Activated CD4-positive, alpha-beta T cell treated with anti-CD3 and anti-CD28 coated beads, Interleukin-2, amount 50 U/mL, for 4 hours (primary cell): Measurements from ENCODE around the gene FZR1.
"Not testable (repeated sequence)": the region's sequence is repeated elsewhere in the genome, so short reads cannot be mapped to it uniquely, and the experiment has no call there.

Experiments
- DNase-seq, 2 experiments: peaks; one replicate each; pipeline ENCODE4 v3.0.0-alpha.2; 2020

FZR1 gene

GRCh38 chr19:3516675-3517207, 10.6 kb downstream of the FZR1 start:
- DNase-seq = no peak

GRCh38 chr19:3517638-3518037, 11.5 kb downstream of the FZR1 start:
- no peak for DNase-seq

GRCh38 chr19:3518255-3518654, 12.1 kb downstream of the FZR1 start:
- no peak for DNase-seq

- no peak for DNase-seq
Measured at GRCh38 chr19:3518659-3519058, 12.5 kb downstream of the FZR1 start.

GRCh38 chr19:3519126-3519525, 13.0 kb downstream of the FZR1 start:
- DNase-seq = no peak

GRCh38 chr19:3520166-3521103, 14.3 kb downstream of the FZR1 start:
- DNase-seq = no peak

GRCh38 chr19:3521104-3521445, 15.0 kb downstream of the FZR1 start:
- DNase-seq = no peak

- DNase-seq = no peak
Measured at GRCh38 chr19:3522421-3523360, 16.6 kb downstream of the FZR1 start.

- no peak for DNase-seq
Measured at GRCh38 chr19:3523361-3524077, 17.4 kb downstream of the FZR1 start.

- no peak for DNase-seq
Measured at GRCh38 chr19:3524078-3524842, 18.1 kb downstream of the FZR1 start.

- DNase-seq = no peak
Measured at GRCh38 chr19:3524904-3525451, 18.9 kb downstream of the FZR1 start.

- no peak for DNase-seq
Measured at GRCh38 chr19:3526507-3527237, 20.6 kb downstream of the FZR1 start.

GRCh38 chr19:3527238-3527910, 21.3 kb downstream of the FZR1 start:
- no peak for DNase-seq

GRCh38 chr19:3528080-3528479, 22.0 kb downstream of the FZR1 start:
- DNase-seq = no peak

GRCh38 chr19:3528539-3529211, 22.6 kb downstream of the FZR1 start:
- DNase-seq = no peak

GRCh38 chr19:3529299-3529698, 23.2 kb downstream of the FZR1 start:
- not testable (repeated sequence) for DNase-seq

GRCh38 chr19:3530389-3530788, 24.3 kb downstream of the FZR1 start:
- DNase-seq = no peak

GRCh38 chr19:3531716-3532115, 25.6 kb downstream of the FZR1 start:
- no peak for DNase-seq

GRCh38 chr19:3532154-3532786, 26.2 kb downstream of the FZR1 start:
- DNase-seq = no peak
